Measurements from ENCODE around the gene FBXL2.
"Not testable (repeated sequence)": the region's sequence is repeated elsewhere in the genome, so short reads cannot be mapped to it uniquely, and the experiment has no call there.

The FBXL2 gene

DNA sequence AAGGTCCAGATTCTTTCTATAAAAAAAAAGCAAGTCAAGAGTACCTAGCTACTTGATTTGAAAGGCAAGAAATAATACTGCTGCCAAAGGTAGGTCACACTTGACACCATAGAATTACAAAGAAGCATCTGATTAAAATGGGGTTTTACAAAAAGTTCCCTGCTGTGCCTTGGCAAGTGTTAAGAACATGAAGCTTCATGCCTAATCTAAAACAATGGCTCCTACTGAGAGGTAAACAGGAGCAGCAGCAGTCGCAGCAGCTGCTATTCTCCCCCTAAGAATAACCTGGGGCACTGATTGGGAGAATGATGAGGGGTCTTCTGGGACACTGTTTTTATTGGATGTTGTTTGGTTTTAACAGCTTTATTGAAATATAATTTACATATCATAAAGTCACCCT lies 148.8 kb downstream of the FBXL2 start:
- no peaks in the 10 kb centered on the region for H3K9me3 ChIP-seq (ENCODE audit: control insufficient read depth, insufficient read depth, low read length)
- no peak overlapping the region for H3K27ac ChIP-seq (ENCODE audit: low read length)
- H3K4me1 ChIP-seq (ENCODE audit: control insufficient read depth, insufficient read depth, low read length): peaks cover 13% of the 10 kb centered on the region; the same call in 1 of the 2 replicates
- no peak overlapping the region for H3K4me3 ChIP-seq (ENCODE audit: low read length)
- DNase-seq (ENCODE audit: low read depth, low spot score): no peak
- H3K27me3 ChIP-seq (ENCODE audit: control insufficient read depth, insufficient read depth, low read length): no peaks in the 10 kb centered on the region
- no peaks in the 10 kb centered on the region for H3K36me3 ChIP-seq (ENCODE audit: control insufficient read depth, insufficient read depth, low read length)
- WGBS (ENCODE audit: insufficient coverage, insufficient read length): no CpG with 5 or more reads among the region's 1 CpG

GRCh38 chr3:33426630-33427317 lies 149.5 kb downstream of the FBXL2 start:
- Histone ChIP-seq H3K4me1 (ENCODE audit: control insufficient read depth, insufficient read depth, low read length) (peaks cover 13% of the 10 kb centered on the region; the same call in 1 of the 2 replicates), H3K27me3 (ENCODE audit: control insufficient read depth, insufficient read depth, low read length) (no peaks in the 10 kb centered on the region), H3K9me3 (ENCODE audit: control insufficient read depth, insufficient read depth, low read length) (no peaks in the 10 kb centered on the region), H3K36me3 (ENCODE audit: control insufficient read depth, insufficient read depth, low read length) (no peaks in the 10 kb centered on the region), H3K4me3 (ENCODE audit: low read length) (no peak overlapping the region), H3K27ac (ENCODE audit: low read length) (no peak overlapping the region)
- WGBS (ENCODE audit: insufficient coverage, insufficient read length): no CpG with 5 or more reads among the region's 10 CpGs
- no peak for DNase-seq (ENCODE audit: low read depth, low spot score)

GRCh38 chr3:33428734-33429133 lies 151.5 kb downstream of the FBXL2 start:
- Histone ChIP-seq H3K27me3 (ENCODE audit: control insufficient read depth, insufficient read depth, low read length) (no peaks in the 10 kb centered on the region), H3K9me3 (ENCODE audit: control insufficient read depth, insufficient read depth, low read length) (no peaks in the 10 kb centered on the region), H3K27ac (ENCODE audit: low read length) (no peak overlapping the region), H3K4me1 (ENCODE audit: control insufficient read depth, insufficient read depth, low read length) (peaks cover 13% of the 10 kb centered on the region; the same call in 1 of the 2 replicates), H3K4me3 (ENCODE audit: low read length) (no peak overlapping the region), H3K36me3 (ENCODE audit: control insufficient read depth, insufficient read depth, low read length) (no peaks in the 10 kb centered on the region)
- 100% methylated on average over 1 of the region's 7 CpGs for WGBS (ENCODE audit: insufficient coverage, insufficient read length)
- no peak for DNase-seq (ENCODE audit: low read depth, low spot score)

DNA sequence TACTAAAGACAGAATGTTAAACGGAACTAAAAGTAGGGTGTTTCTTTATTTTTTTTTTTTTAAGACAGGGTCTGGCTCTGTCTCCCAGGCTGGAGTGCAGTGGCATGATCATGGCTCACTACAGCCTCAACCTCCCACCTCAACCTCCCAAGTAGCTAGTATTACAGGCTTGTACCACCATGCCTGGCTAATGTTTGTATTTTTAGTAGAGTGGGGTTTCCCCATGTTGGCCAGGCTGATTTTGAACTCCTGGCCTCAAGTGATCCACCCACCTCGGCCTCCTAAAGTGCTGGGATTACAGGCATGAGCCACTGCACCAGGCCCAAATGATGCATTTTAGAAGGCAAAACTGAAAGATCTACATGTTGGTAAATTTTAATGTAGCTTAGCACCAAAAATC lies 152.1 kb downstream of the FBXL2 start:
- not testable (repeated sequence) for H3K4me3 ChIP-seq (ENCODE audit: low read length); H3K36me3 ChIP-seq (ENCODE audit: control insufficient read depth, insufficient read depth, low read length); H3K27ac ChIP-seq (ENCODE audit: low read length); H3K9me3 ChIP-seq (ENCODE audit: control insufficient read depth, insufficient read depth, low read length); DNase-seq (ENCODE audit: low read depth, low spot score); H3K27me3 ChIP-seq (ENCODE audit: control insufficient read depth, insufficient read depth, low read length)
- WGBS (ENCODE audit: insufficient coverage, insufficient read length): no CpG with 5 or more reads among the region's 2 CpGs
- peaks cover 13% of the 10 kb centered on the region; the same call in 1 of the 2 replicates for H3K4me1 ChIP-seq (ENCODE audit: control insufficient read depth, insufficient read depth, low read length)

DNA sequence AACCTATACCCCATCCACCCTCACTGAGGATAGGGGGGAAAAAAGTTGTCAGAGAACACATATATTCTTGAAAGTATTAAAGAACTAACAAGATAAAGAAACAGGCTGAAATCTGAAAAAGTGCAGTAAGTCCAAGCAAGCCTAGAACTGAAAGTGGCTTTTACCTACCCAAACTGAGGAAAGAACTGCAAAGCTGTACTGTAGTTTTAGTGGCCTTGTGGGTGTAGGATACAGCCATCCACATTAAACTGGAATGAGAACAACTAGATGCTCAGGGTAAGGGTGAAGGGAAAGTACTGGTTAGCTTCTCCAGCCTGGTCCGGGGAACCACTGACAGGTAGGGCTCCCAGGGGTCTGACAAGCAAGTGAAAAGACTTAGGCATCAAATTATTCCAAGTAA lies 152.8 kb downstream of the FBXL2 start:
- H3K4me1 ChIP-seq (ENCODE audit: control insufficient read depth, insufficient read depth, low read length): peaks cover 13% of the 10 kb centered on the region; the same call in 1 of the 2 replicates
- no peaks in the 10 kb centered on the region for H3K9me3 ChIP-seq (ENCODE audit: control insufficient read depth, insufficient read depth, low read length)
- no peak overlapping the region for H3K27ac ChIP-seq (ENCODE audit: low read length)
- H3K27me3 ChIP-seq (ENCODE audit: control insufficient read depth, insufficient read depth, low read length): no peaks in the 10 kb centered on the region
- WGBS (ENCODE audit: insufficient coverage, insufficient read length): no CpG with 5 or more reads among the region's 1 CpG
- no peak for DNase-seq (ENCODE audit: low read depth, low spot score)
- H3K36me3 ChIP-seq (ENCODE audit: control insufficient read depth, insufficient read depth, low read length): no peaks in the 10 kb centered on the region
- H3K4me3 ChIP-seq (ENCODE audit: low read length): no peak overlapping the region

- no peaks in the 10 kb centered on the region for H3K36me3 ChIP-seq (ENCODE audit: control insufficient read depth, insufficient read depth, low read length)
- no peak overlapping the region for H3K4me3 ChIP-seq (ENCODE audit: low read length)
- H3K27ac ChIP-seq (ENCODE audit: low read length): no peak overlapping the region
- DNase-seq (ENCODE audit: low read depth, low spot score): no peak
- no CpG with 5 or more reads among the region's 4 CpGs for WGBS (ENCODE audit: insufficient coverage, insufficient read length)
- H3K4me1 ChIP-seq (ENCODE audit: control insufficient read depth, insufficient read depth, low read length): peaks cover 13% of the 10 kb centered on the region; the same call in 1 of the 2 replicates
- H3K9me3 ChIP-seq (ENCODE audit: control insufficient read depth, insufficient read depth, low read length): no peaks in the 10 kb centered on the region
- no peaks in the 10 kb centered on the region for H3K27me3 ChIP-seq (ENCODE audit: control insufficient read depth, insufficient read depth, low read length)
These were observed 153.3 kb downstream of the FBXL2 start for GRCh38 chr3:33430571-33430970.

GRCh38 chr3:33433843-33434242 lies 156.6 kb downstream of the FBXL2 start:
- H3K27me3 ChIP-seq (ENCODE audit: control insufficient read depth, insufficient read depth, low read length): no peaks in the 10 kb centered on the region
- no peak overlapping the region for H3K4me3 ChIP-seq (ENCODE audit: low read length)
- no CpG with 5 or more reads among the region's 2 CpGs for WGBS (ENCODE audit: insufficient coverage, insufficient read length)
- no peaks in the 10 kb centered on the region for H3K9me3 ChIP-seq (ENCODE audit: control insufficient read depth, insufficient read depth, low read length)
- DNase-seq (ENCODE audit: low read depth, low spot score): no peak
- H3K4me1 ChIP-seq (ENCODE audit: control insufficient read depth, insufficient read depth, low read length): peaks cover 8% of the 10 kb centered on the region
- H3K36me3 ChIP-seq (ENCODE audit: control insufficient read depth, insufficient read depth, low read length): no peaks in the 10 kb centered on the region
- H3K27ac ChIP-seq (ENCODE audit: low read length): no peak overlapping the region

Data from iPS DF 6.9 (cell line).